ENCODE measurements around the gene UBE2H. TPM values are rescaled to one million over a fixed set of nuclear protein-coding genes. Genes with fewer than 3 reads are reported as not detected.

UBE2H gene
- total RNA-seq, 1 donor: 69.1 TPM

- TF ChIP-seq CTCF (IDR thresholded peaks at IDR 0.05; ENCODE audit: insufficient read depth, low read depth, low read length): no peak
- no peak overlapping the region for H3K4me3 ChIP-seq (ENCODE audit: low read depth, low read length)
- no peak for DNase-seq (ENCODE audit: low read depth)
Observed at GRCh38 chr7:129911790-129912189, 41.0 kb downstream of the UBE2H start.

- no peak for DNase-seq (ENCODE audit: low read depth)
- TF ChIP-seq CTCF (IDR thresholded peaks at IDR 0.05; ENCODE audit: insufficient read depth, low read depth, low read length): no peak
- no peak overlapping the region for H3K4me3 ChIP-seq (ENCODE audit: low read depth, low read length)
Observed at GRCh38 chr7:129909669-129910068, 43.1 kb downstream of the UBE2H start.

GRCh38 chr7:129908181-129908580 is 44.6 kb downstream of the UBE2H start:
- no peak for DNase-seq (ENCODE audit: low read depth)
- no peak overlapping the region for H3K4me3 ChIP-seq (ENCODE audit: low read depth, low read length)
- no peak for TF ChIP-seq CTCF (IDR thresholded peaks at IDR 0.05; ENCODE audit: insufficient read depth, low read depth, low read length)

GRCh38 chr7:129907122-129907736 is 45.5 kb downstream of the UBE2H start:
- H3K4me3 ChIP-seq (ENCODE audit: low read depth, low read length): no peak overlapping the region
- TF ChIP-seq CTCF (IDR thresholded peaks at IDR 0.05; ENCODE audit: insufficient read depth, low read depth, low read length): no peak
- DNase-seq (ENCODE audit: low read depth): no peak

- no peak for TF ChIP-seq CTCF (IDR thresholded peaks at IDR 0.05; ENCODE audit: insufficient read depth, low read depth, low read length)
- H3K4me3 ChIP-seq (ENCODE audit: low read depth, low read length): no peak overlapping the region
- DNase-seq (ENCODE audit: low read depth): peak; percentile 64
Observed at GRCh38 chr7:129906700-129907099, 46.1 kb downstream of the UBE2H start.

- DNase-seq (ENCODE audit: low read depth): no peak
Observed at GRCh38 chr7:129903935-129904334, 48.8 kb downstream of the UBE2H start.

More at GRCh38 chr7:129903935-129904334, 48.8 kb downstream of the UBE2H start:
- TF ChIP-seq CTCF (IDR thresholded peaks at IDR 0.05; ENCODE audit: insufficient read depth, low read depth, low read length): no peak
- H3K4me3 ChIP-seq (ENCODE audit: low read depth, low read length): no peak overlapping the region

Measured in fibroblast of villous mesenchyme (primary cell).